ENCODE data around the gene TCF7L2. TPM values are rescaled to one million over a fixed set of nuclear protein-coding genes. Genes with fewer than 3 reads are reported as not detected.

TCF7L2 gene
- total and polyA plus RNA-seq, 9 of the 15 experiments (the other 6 are each of a cell fraction or from before 2014, with no cell fraction given): 0.32 to 2.8 (median 0.92) TPM

DNA sequence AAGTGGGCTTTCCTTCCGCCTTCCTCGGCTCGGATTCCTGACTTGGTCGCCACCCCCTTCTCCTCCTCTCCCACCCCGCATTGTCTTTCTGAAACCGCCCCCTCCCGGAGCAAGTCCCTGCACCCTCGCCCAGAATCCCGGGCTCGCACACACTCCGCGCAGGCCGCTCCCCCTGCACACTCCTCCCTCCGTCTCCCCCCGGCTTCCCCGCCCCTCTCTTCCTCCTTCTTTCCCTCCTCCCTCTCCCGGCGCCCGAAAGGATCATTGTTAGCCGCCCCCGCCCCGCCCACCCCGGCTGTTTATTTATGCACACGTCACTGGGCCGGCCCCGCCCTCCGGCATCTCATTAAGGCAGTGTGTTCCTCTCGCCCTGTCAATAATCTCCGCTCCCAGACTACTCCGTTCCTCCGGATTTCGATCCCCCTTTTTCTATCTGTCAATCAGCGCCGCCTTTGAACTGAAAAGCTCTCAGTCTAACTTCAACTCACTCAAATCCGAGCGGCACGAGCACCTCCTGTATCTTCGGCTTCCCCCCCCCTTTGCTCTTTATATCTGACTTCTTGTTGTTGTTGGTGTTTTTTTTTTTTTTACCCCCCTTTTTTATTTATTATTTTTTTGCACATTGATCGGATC lies at the start of gene TCF7L2 (continued):
- TF ChIP-seq CHD1 (IDR thresholded peaks at IDR 0.05; ENCODE audit: low read length): no peak
- TF ChIP-seq XRCC4 (IDR thresholded peaks at IDR 0.05; ENCODE audit: extremely low read depth, insufficient read depth, insufficient read length): no peak
- TF ChIP-seq ZNF212 (CRISPR knock-in tag; IDR thresholded peaks at IDR 0.05): no peak
- peak; percentile 34; the same call in 1 of the 2 replicates for TF ChIP-seq RBFOX2 (IDR thresholded peaks at IDR 0.05; ENCODE audit: low read depth, low read length)
- no peak for TF ChIP-seq BRD9 (IDR thresholded peaks at IDR 0.05; ENCODE audit: low read depth, partially characterized antibody)
- peak; percentile 54; the same call in 1 of the 2 replicates for TF ChIP-seq CREM (IDR thresholded peaks at IDR 0.05; ENCODE audit: low read depth)
- TF ChIP-seq MAFF (IDR thresholded peaks at IDR 0.05; ENCODE audit: low read length): no peak
- TF ChIP-seq TSC22D4 (tag; IDR thresholded peaks at IDR 0.05): no peak
- no peak for TF ChIP-seq KHSRP (IDR thresholded peaks at IDR 0.05)
- TF ChIP-seq FOS (IDR thresholded peaks at IDR 0.05; ENCODE audit: extremely low read depth, insufficient read length): no peak
- TF ChIP-seq ZBTB26 (CRISPR knock-in tag; IDR thresholded peaks at IDR 0.05): no peak
- TF ChIP-seq BRF2 (IDR thresholded peaks at IDR 0.05; ENCODE audit: borderline replicate concordance, insufficient read depth, insufficient read length): no peak
- no peak for TF ChIP-seq ELF4 (CRISPR knock-in tag; IDR thresholded peaks at IDR 0.05)
- no peak for TF ChIP-seq KAT2B (IDR thresholded peaks at IDR 0.05; ENCODE audit: low read depth, low read length)
- peak; percentile 10; the same call in 1 of the 2 replicates for TF ChIP-seq TCF3 (CRISPR knock-in tag; IDR thresholded peaks at IDR 0.05)
- no peak for TF ChIP-seq THRB (CRISPR knock-in tag; conservative IDR thresholded peaks at IDR 0.05)
- TF ChIP-seq, protein P1, sequence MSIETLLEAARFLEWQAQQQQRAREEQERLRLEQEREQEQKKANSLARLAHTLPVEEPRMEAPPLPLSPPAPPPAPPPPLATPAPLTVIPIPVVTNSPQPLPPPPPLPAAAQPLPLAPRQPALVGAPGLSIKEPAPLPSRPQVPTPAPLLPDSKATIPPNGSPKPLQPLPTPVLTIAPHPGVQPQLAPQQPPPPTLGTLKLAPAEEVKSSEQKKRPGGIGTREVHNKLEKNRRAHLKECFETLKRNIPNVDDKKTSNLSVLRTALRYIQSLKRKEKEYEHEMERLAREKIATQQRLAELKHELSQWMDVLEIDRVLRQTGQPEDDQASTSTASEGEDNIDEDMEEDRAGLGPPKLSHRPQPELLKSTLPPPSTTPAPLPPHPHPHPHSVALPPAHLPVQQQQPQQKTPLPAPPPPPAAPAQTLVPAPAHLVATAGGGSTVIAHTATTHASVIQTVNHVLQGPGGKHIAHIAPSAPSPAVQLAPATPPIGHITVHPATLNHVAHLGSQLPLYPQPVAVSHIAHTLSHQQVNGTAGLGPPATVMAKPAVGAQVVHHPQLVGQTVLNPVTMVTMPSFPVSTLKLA (conservative IDR thresholded peaks at IDR 0.05): 0 out of 4 replicates have a peak, but pooled peaks of 1 of the 2 experiments have one; percentile 25
- TF ChIP-seq HDGF (IDR thresholded peaks at IDR 0.05): no peak
- no peak for TF ChIP-seq ZFP30 (CRISPR knock-in tag; IDR thresholded peaks at IDR 0.05; ENCODE audit: borderline replicate concordance)
- TF ChIP-seq CTCFL (IDR thresholded peaks at IDR 0.05; ENCODE audit: borderline replicate concordance, insufficient read depth, low read depth, low read length, poor library complexity, severe bottlenecking): no peak
- no peak for TF ChIP-seq NFRKB (IDR thresholded peaks at IDR 0.05; ENCODE audit: low read depth)
- TF ChIP-seq POLR2G (IDR thresholded peaks at IDR 0.05; ENCODE audit: low read depth, low read length): peak; percentile 48
- TF ChIP-seq LEF1 (IDR thresholded peaks at IDR 0.05): no peak
